Loucy (cell line): ENCODE measurements around the gene RBM20.

Experiments used
- H2AFZ ChIP-seq: fragments of 200-600 bp; sonication (generic); 2 replicates; pipeline ENCODE4 v1.6.0; 2016; ENCODE audit warnings: antibody characterized with exemption, mild to moderate bottlenecking, low read length, moderate library complexity
- H3F3A ChIP-seq: fragments of 200-600 bp; 2 replicates; pipeline ENCODE4 v1.6.0; 2016; ENCODE audit warnings: antibody characterized with exemption, low read depth, mild to moderate bottlenecking
- H3K27me3 ChIP-seq: fragments of 200-600 bp; sonication (generic); 2 replicates; pipeline ENCODE4 v1.6.1; 2014; ENCODE audit warnings: low read length, mild to moderate bottlenecking; ENCODE audit not compliant: insufficient read depth, poor library complexity, severe bottlenecking
- H3K36me3 ChIP-seq: fragments of 200-600 bp; sonication (generic); 2 replicates; pipeline ENCODE4 v1.6.1; 2016; ENCODE audit warnings: low read length; ENCODE audit not compliant: insufficient read depth
- H3K4me1 ChIP-seq: fragments of 200-600 bp; sonication (generic); 2 replicates; pipeline ENCODE4 v1.5.1; 2014; ENCODE audit warnings: low read length, mild to moderate bottlenecking; ENCODE audit not compliant: insufficient read depth, poor library complexity, severe bottlenecking
- H3K4me2 ChIP-seq: fragments of 200-600 bp; sonication (generic); 2 replicates; pipeline ENCODE4 v1.6.0; 2014; ENCODE audit warnings: antibody characterized with exemption, low read length, low read depth, mild to moderate bottlenecking; ENCODE audit not compliant: poor library complexity, severe bottlenecking
- H3K4me3 ChIP-seq: fragments of 200-600 bp; sonication (generic); 2 replicates; pipeline ENCODE4 v1.5.1; 2014; ENCODE audit warnings: low read length, mild to moderate bottlenecking, mixed read lengths; ENCODE audit not compliant: poor library complexity, severe bottlenecking
- H3K79me2 ChIP-seq: fragments of 200-600 bp; sonication (generic); 2 replicates; pipeline ENCODE4 v1.6.1; 2014; ENCODE audit warnings: low read length; ENCODE audit not compliant: insufficient read depth
- H3K9ac ChIP-seq: fragments of 200-600 bp; sonication (generic); 2 replicates; pipeline ENCODE4 v1.6.0; 2014; ENCODE audit warnings: mild to moderate bottlenecking, low read depth, low read length, moderate library complexity; ENCODE audit not compliant: poor library complexity, severe bottlenecking
- H3K9me2 ChIP-seq: fragments of 200-600 bp; sonication (generic); replicated peaks from 2 replicates; pipeline ENCODE4 v1.6.1; 2016; ENCODE audit warnings: low read depth, low read length, mixed read lengths
- H3K9me3 ChIP-seq: fragments of 200-600 bp; sonication (generic); 2 replicates; pipeline ENCODE4 v1.6.1; 2014; ENCODE audit warnings: mild to moderate bottlenecking, antibody characterized with exemption, low read length, low read depth; ENCODE audit not compliant: insufficient read depth
- H4K20me1 ChIP-seq: fragments of 200-600 bp; sonication (generic); 2 replicates; pipeline ENCODE4 v1.6.0; 2014; ENCODE audit warnings: antibody characterized with exemption, low read length, mild to moderate bottlenecking; ENCODE audit not compliant: insufficient read depth, poor library complexity, severe bottlenecking
- EZH2phosphoT487 ChIP-seq: fragments of 200-600 bp; IDR thresholded peaks from 2 replicates; pipeline ENCODE4 v1.6.1; 2018; ENCODE audit warnings: antibody characterized with exemption, mild to moderate bottlenecking, moderate library complexity, borderline replicate concordance
- TF ChIP-seq, protein P1 (sequence below): fragments of 200-600 bp; sonication (generic); conservative IDR thresholded peaks from 2 replicates; pipeline ENCODE4 v1.5.1; 2014; ENCODE audit warnings: mild to moderate bottlenecking, antibody characterized with exemption, low read length

RBM20 gene

GRCh38 chr10:110775020-110775375 is 130.9 kb downstream of the RBM20 start:
- no peaks in the 10 kb centered on the region for H3K9me2 ChIP-seq
- no peaks in the 10 kb centered on the region for H3K79me2 ChIP-seq
- H3K4me2 ChIP-seq = no peak overlapping the region
- no peak for TF ChIP-seq EZH2phosphoT487
- TF ChIP-seq, protein P1, sequence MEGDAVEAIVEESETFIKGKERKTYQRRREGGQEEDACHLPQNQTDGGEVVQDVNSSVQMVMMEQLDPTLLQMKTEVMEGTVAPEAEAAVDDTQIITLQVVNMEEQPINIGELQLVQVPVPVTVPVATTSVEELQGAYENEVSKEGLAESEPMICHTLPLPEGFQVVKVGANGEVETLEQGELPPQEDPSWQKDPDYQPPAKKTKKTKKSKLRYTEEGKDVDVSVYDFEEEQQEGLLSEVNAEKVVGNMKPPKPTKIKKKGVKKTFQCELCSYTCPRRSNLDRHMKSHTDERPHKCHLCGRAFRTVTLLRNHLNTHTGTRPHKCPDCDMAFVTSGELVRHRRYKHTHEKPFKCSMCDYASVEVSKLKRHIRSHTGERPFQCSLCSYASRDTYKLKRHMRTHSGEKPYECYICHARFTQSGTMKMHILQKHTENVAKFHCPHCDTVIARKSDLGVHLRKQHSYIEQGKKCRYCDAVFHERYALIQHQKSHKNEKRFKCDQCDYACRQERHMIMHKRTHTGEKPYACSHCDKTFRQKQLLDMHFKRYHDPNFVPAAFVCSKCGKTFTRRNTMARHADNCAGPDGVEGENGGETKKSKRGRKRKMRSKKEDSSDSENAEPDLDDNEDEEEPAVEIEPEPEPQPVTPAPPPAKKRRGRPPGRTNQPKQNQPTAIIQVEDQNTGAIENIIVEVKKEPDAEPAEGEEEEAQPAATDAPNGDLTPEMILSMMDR = no peak
- H3K9me3 ChIP-seq = no peaks in the 10 kb centered on the region
- H2AFZ ChIP-seq = no peak overlapping the region
- H3K36me3 ChIP-seq = no peaks in the 10 kb centered on the region
- no peak overlapping the region for H3K9ac ChIP-seq
- H3K4me1 ChIP-seq = no peaks in the 10 kb centered on the region
- H3F3A ChIP-seq = no peaks in the 10 kb centered on the region
- no peaks in the 10 kb centered on the region for H4K20me1 ChIP-seq
- no peak overlapping the region for H3K4me3 ChIP-seq
- H3K27me3 ChIP-seq = no peaks in the 10 kb centered on the region

DNA sequence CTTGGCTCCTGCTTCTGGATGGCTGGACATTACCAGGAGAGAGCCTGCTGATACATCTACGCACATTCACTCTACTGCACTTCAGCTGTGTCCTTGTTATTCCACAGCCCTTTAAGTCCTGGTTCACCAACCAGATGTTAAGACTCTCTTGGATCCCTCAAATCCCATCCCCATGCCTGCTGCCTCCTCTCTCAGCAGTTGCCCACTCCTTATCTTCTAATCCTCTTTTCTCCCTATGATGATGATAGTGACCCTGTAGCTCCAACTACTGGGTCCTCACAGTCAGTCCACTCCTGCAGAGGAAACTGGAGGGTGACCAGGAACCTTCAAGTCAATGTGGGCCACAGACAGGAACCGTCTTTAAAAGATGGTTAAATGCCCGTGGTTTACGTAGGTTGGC is 131.3 kb downstream of the RBM20 start:
- H3K4me2 ChIP-seq = no peak overlapping the region

GRCh38 chr10:110777017-110777416 is 132.9 kb downstream of the RBM20 start:
- no peaks in the 10 kb centered on the region for H3K4me1 ChIP-seq
- no peaks in the 10 kb centered on the region for H3K79me2 ChIP-seq
- TF ChIP-seq, protein P1 = no peak
- no peaks in the 10 kb centered on the region for H3K36me3 ChIP-seq
- H3K4me3 ChIP-seq = no peak overlapping the region
- H3K9me2 ChIP-seq = no peaks in the 10 kb centered on the region
- H3K4me2 ChIP-seq = no peak overlapping the region
- H4K20me1 ChIP-seq = no peaks in the 10 kb centered on the region
- no peaks in the 10 kb centered on the region for H3K27me3 ChIP-seq
- H3K9me3 ChIP-seq = no peaks in the 10 kb centered on the region
- H3F3A ChIP-seq = no peaks in the 10 kb centered on the region
- H3K9ac ChIP-seq = no peak overlapping the region
- H2AFZ ChIP-seq = no peak overlapping the region

More for the DNA sequence above, 131.3 kb downstream of the RBM20 start:
- Histone ChIP-seq H2AFZ (no peak overlapping the region), H3K9ac (no peak overlapping the region), H3K9me2 (no peaks in the 10 kb centered on the region), H3K9me3 (no peaks in the 10 kb centered on the region), H3K4me3 (no peak overlapping the region), H4K20me1 (no peaks in the 10 kb centered on the region), H3K27me3 (no peaks in the 10 kb centered on the region), H3K79me2 (no peaks in the 10 kb centered on the region), H3K4me1 (no peaks in the 10 kb centered on the region), H3F3A (no peaks in the 10 kb centered on the region), H3K36me3 (no peaks in the 10 kb centered on the region)
- TF ChIP-seq, protein P1 = no peak
- no peak for TF ChIP-seq EZH2phosphoT487
